ENCODE measurements around the gene CIB2. TPM values are rescaled to one million over a fixed set of nuclear protein-coding genes. Genes with fewer than 3 reads are reported as not detected.

The CIB2 gene
- total RNA-seq, 2 experiments from 2014 or later: 0.82 to 1.7 TPM

DNA sequence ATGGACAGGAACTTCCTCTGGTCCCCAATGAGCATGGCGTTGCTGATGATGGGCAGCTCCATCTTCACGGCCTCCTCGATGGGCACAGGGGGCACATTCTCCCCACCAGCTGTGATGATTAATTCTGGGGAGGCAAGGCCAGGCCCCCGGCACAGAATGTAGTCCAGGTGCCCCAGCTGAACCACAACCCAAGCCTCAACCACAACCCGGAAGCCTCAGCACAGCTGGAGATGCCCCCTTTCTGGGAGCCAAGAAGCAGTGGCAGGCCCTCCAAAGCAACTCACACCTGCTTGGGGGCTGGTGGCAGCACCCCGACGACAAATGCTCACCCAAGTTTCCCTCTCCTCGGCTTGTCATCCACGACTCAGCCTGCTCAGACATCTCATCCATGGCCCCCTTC lies 43.2 kb upstream of the CIB2 start:
- POLR2A ChIA-PET: no interaction called here
- H3K27ac Mint-ChIP-seq: no peak overlapping the region
- peaks cover 41% of the 10 kb centered on the region for H3K36me3 Mint-ChIP-seq (ENCODE audit: low read depth)

DNA sequence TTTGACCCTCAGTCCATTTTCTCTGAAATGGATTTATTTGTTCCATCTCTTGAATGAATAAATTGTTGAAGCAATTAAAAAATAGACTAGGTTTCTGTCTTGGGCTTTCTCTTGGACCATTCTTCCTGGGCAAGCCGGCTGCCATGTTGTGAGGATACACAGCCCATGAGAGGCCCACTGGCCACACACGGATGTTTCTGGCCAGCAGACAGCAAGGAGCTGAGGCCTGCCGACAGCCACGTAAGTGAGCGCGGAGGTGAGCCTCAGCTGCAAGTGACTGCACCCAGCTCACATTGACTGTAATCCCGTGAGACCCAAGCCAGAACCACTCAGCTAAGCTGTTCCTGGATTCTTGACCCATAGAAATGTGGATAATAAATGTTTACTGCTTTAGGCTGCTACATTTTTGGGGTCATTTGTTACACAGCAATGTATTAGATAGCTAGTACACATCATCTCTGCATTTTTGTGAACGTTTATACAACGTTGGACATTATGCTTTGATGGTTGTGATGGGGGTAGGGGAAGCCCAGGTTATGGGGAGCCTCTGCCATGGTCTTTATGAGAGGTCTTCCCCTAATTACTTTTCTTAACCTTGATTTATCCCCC lies 40.7 kb upstream of the CIB2 start:
- no peak for ATAC-seq (ENCODE audit: poor library complexity)

More for the DNA sequence above, 43.2 kb upstream of the CIB2 start:
- Histone ChIP-seq H3K9me3 (ENCODE audit: control insufficient read depth in 1 of 2, insufficient read depth in 1 of 2, low read length in 2 of 2) (peaks cover 0 to 3% of the 10 kb centered on the region in 2 experiments), H3K36me3 (ENCODE audit: insufficient read depth, low read length) (peaks cover 25% of the 10 kb centered on the region), H3K4me3 (ENCODE audit: low read length) (no peak overlapping the region), H3K27me3 (ENCODE audit: control insufficient read depth in 1 of 2, insufficient read depth in 2 of 2, low read length in 2 of 2) (no peaks in the 10 kb centered on the region), H3K4me1 (ENCODE audit: insufficient read depth, low read length) (peaks cover 16% of the 10 kb centered on the region), H3K27ac (ENCODE audit: low read depth in 1 of 2, low read length in 2 of 2) (no peak overlapping the region)
- H3K9me3 Mint-ChIP-seq: no peaks in the 10 kb centered on the region
- intact Hi-C loops (cut with DNase I, micrococcal nuclease): no loop called here
- TF ChIP-seq, protein P1, sequence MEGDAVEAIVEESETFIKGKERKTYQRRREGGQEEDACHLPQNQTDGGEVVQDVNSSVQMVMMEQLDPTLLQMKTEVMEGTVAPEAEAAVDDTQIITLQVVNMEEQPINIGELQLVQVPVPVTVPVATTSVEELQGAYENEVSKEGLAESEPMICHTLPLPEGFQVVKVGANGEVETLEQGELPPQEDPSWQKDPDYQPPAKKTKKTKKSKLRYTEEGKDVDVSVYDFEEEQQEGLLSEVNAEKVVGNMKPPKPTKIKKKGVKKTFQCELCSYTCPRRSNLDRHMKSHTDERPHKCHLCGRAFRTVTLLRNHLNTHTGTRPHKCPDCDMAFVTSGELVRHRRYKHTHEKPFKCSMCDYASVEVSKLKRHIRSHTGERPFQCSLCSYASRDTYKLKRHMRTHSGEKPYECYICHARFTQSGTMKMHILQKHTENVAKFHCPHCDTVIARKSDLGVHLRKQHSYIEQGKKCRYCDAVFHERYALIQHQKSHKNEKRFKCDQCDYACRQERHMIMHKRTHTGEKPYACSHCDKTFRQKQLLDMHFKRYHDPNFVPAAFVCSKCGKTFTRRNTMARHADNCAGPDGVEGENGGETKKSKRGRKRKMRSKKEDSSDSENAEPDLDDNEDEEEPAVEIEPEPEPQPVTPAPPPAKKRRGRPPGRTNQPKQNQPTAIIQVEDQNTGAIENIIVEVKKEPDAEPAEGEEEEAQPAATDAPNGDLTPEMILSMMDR (IDR thresholded peaks at IDR 0.05): no peak
- H3K4me1 Mint-ChIP-seq (ENCODE audit: low read depth): peaks cover 31% of the 10 kb centered on the region
- ATAC-seq (ENCODE audit: poor library complexity) (peak; percentile 40), DNase-seq (peak in 1 of 14 experiments; percentile 28)
- CTCF ChIA-PET: interaction anchor here (1.9 kb wide), 1 partner anchor 21 kb away, joined by 5 read pairs; no protein-coding TSS in a partner anchor
- H3K27me3 Mint-ChIP-seq: no peaks in the 10 kb centered on the region
- no peak overlapping the region for H3K4me3 Mint-ChIP-seq

DNA sequence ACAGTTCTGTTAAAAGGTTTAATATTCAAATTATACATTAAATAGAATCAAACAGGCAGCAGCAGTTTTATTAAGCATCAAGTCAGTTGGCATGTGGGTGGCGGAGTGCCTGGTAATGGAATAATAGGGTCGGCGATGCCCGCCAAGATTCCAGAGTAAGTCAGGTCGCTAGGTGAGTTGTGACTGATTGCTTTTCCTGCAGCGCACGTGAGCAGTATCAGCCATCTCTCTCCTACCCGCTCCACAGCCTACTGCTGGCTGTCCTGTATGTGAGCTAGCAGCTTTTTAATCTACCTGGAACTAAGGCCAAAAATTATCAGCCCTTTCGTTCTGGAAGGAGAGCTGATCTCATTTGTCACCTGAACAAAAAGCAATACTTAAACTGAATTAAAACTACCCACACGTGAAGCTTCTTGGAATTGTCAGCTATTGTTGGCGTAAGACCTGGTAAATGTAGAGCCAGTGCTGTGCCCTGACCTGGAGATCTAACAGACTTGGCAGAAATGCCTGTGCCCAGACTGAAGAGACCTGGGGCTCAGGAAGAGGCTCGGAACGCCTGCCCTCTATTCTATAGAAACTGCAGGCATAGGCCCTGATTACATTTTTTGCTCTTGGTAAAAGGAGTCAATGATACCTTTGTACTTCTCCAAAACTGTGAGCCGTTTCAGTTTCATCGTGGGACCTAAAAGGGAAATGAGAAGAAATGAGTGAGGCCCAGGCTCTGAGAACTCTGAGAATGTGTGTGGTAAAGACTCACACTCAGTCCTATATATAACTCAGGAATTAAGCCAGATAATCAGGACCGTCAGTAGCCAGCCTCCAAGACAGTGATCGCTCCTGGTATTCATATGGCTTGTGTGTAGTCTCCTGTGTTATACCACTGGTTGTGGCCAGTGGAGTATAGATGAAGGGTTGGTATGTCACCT lies 39.9 kb upstream of the CIB2 start:
- TF ChIP-seq, protein P1 (IDR thresholded peaks at IDR 0.05): no peak
- ChIA-PET POLR2A (no interaction called here), CTCF (no interaction called here)
- H3K4me1 Mint-ChIP-seq (ENCODE audit: low read depth): peaks cover 48% of the 10 kb centered on the region
- no peak overlapping the region for H3K27ac Mint-ChIP-seq
- Histone ChIP-seq H3K27ac (ENCODE audit: low read depth in 1 of 2, low read length in 2 of 2) (no peak overlapping the region), H3K4me1 (ENCODE audit: insufficient read depth, low read length) (peaks cover 19% of the 10 kb centered on the region), H3K9me3 (ENCODE audit: control insufficient read depth in 1 of 2, insufficient read depth in 1 of 2, low read length in 2 of 2) (peaks cover 0 to 3% of the 10 kb centered on the region in 2 experiments), H3K4me3 (ENCODE audit: low read length) (no peak overlapping the region), H3K27me3 (ENCODE audit: control insufficient read depth in 1 of 2, insufficient read depth in 2 of 2, low read length in 2 of 2) (no peaks in the 10 kb centered on the region), H3K36me3 (ENCODE audit: insufficient read depth, low read length) (peaks cover 48% of the 10 kb centered on the region)
- intact Hi-C loops (cut with DNase I, micrococcal nuclease): no loop called here
- H3K27me3 Mint-ChIP-seq: no peaks in the 10 kb centered on the region
- H3K9me3 Mint-ChIP-seq: no peaks in the 10 kb centered on the region
- no peak overlapping the region for H3K4me3 Mint-ChIP-seq
- ATAC-seq (ENCODE audit: poor library complexity) (no peak), DNase-seq (peak in 1 of 14 experiments; percentile 30)
- H3K36me3 Mint-ChIP-seq (ENCODE audit: low read depth): peaks cover 70% of the 10 kb centered on the region

More for the DNA sequence above, 40.7 kb upstream of the CIB2 start:
- ChIA-PET POLR2A (interaction anchor here (0.6 kb wide), 1 partner anchor 8 kb away, joined by 3 read pairs; no protein-coding TSS in a partner anchor), CTCF (no interaction called here)
- H3K4me1 Mint-ChIP-seq (ENCODE audit: low read depth): peaks cover 45% of the 10 kb centered on the region
- intact Hi-C loops (cut with DNase I, micrococcal nuclease): no loop called here
- Histone ChIP-seq H3K27ac (ENCODE audit: low read depth in 1 of 2, low read length in 2 of 2) (no peak overlapping the region), H3K27me3 (ENCODE audit: control insufficient read depth in 1 of 2, insufficient read depth in 2 of 2, low read length in 2 of 2) (no peaks in the 10 kb centered on the region), H3K9me3 (ENCODE audit: control insufficient read depth in 1 of 2, insufficient read depth in 1 of 2, low read length in 2 of 2) (peaks cover 0 to 3% of the 10 kb centered on the region in 2 experiments), H3K4me1 (ENCODE audit: insufficient read depth, low read length) (peaks cover 19% of the 10 kb centered on the region), H3K4me3 (ENCODE audit: low read length) (no peak overlapping the region), H3K36me3 (ENCODE audit: insufficient read depth, low read length) (peaks cover 41% of the 10 kb centered on the region)
- TF ChIP-seq, protein P1 (IDR thresholded peaks at IDR 0.05): no peak
- DNase-seq: no peak
- no peaks in the 10 kb centered on the region for H3K9me3 Mint-ChIP-seq
- H3K4me3 Mint-ChIP-seq: no peak overlapping the region
- H3K27ac Mint-ChIP-seq: no peak overlapping the region
- peaks cover 62% of the 10 kb centered on the region for H3K36me3 Mint-ChIP-seq (ENCODE audit: low read depth)
- no peaks in the 10 kb centered on the region for H3K27me3 Mint-ChIP-seq
